ENCODE measurements around the gene TMEM132C.

The TMEM132C gene

DNA sequence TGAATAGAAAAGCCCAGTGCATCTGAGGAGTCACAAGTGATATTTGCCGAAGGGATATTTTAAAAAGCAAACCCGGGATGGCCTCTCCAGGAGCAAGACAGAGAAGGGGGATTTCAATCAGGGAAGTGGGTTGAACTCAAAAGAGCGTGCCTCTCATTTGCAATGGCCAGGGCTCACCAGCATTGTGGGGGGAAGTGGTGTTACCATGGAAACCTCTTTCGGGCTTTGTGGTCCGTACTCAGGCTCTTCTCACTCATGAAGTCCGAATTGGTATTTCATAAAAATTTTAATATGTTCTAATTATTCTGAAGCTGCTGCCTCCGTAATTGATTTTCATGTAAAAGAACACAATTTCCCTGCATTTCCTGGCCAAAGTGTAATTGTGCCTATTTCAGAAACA is 476.9 kb downstream of the TMEM132C start:
- in situ Hi-C loops (cut with MboI; ENCODE audit: low sequenced_read_pairs, unreplicated experiment): no loop called here
- no peak for DNase-seq (ENCODE audit: low spot score)
- TF ChIP-seq, protein P1, sequence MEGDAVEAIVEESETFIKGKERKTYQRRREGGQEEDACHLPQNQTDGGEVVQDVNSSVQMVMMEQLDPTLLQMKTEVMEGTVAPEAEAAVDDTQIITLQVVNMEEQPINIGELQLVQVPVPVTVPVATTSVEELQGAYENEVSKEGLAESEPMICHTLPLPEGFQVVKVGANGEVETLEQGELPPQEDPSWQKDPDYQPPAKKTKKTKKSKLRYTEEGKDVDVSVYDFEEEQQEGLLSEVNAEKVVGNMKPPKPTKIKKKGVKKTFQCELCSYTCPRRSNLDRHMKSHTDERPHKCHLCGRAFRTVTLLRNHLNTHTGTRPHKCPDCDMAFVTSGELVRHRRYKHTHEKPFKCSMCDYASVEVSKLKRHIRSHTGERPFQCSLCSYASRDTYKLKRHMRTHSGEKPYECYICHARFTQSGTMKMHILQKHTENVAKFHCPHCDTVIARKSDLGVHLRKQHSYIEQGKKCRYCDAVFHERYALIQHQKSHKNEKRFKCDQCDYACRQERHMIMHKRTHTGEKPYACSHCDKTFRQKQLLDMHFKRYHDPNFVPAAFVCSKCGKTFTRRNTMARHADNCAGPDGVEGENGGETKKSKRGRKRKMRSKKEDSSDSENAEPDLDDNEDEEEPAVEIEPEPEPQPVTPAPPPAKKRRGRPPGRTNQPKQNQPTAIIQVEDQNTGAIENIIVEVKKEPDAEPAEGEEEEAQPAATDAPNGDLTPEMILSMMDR (IDR thresholded peaks at IDR 0.05; ENCODE audit: borderline replicate concordance, control extremely low read depth, extremely low read depth, insufficient read depth, missing control alignments): no peak

- TF ChIP-seq, protein P1 (IDR thresholded peaks at IDR 0.05; ENCODE audit: borderline replicate concordance, control extremely low read depth, extremely low read depth, insufficient read depth, missing control alignments): no peak
- no peak for DNase-seq (ENCODE audit: low spot score)
- in situ Hi-C loops (cut with MboI; ENCODE audit: low sequenced_read_pairs, unreplicated experiment): no loop called here
These were observed 479.1 kb downstream of the TMEM132C start for GRCh38 chr12:128745772-128746689.

GRCh38 chr12:128747441-128747840 is 480.5 kb downstream of the TMEM132C start:
- DNase-seq (ENCODE audit: low spot score): no peak
- in situ Hi-C loops (cut with MboI; ENCODE audit: low sequenced_read_pairs, unreplicated experiment): no loop called here
- TF ChIP-seq, protein P1 (IDR thresholded peaks at IDR 0.05; ENCODE audit: borderline replicate concordance, control extremely low read depth, extremely low read depth, insufficient read depth, missing control alignments): no peak

GRCh38 chr12:128752386-128752785 is 485.4 kb downstream of the TMEM132C start:
- TF ChIP-seq, protein P1 (IDR thresholded peaks at IDR 0.05; ENCODE audit: borderline replicate concordance, control extremely low read depth, extremely low read depth, insufficient read depth, missing control alignments): no peak
- no peak for DNase-seq (ENCODE audit: low spot score)
- in situ Hi-C loops (cut with MboI; ENCODE audit: low sequenced_read_pairs, unreplicated experiment): no loop called here

- no peak for DNase-seq (ENCODE audit: low spot score)
- in situ Hi-C loops (cut with MboI; ENCODE audit: low sequenced_read_pairs, unreplicated experiment): no loop called here
- TF ChIP-seq, protein P1 (IDR thresholded peaks at IDR 0.05; ENCODE audit: borderline replicate concordance, control extremely low read depth, extremely low read depth, insufficient read depth, missing control alignments): no peak
These were observed 486.5 kb downstream of the TMEM132C start for GRCh38 chr12:128753438-128753837.

DNA sequence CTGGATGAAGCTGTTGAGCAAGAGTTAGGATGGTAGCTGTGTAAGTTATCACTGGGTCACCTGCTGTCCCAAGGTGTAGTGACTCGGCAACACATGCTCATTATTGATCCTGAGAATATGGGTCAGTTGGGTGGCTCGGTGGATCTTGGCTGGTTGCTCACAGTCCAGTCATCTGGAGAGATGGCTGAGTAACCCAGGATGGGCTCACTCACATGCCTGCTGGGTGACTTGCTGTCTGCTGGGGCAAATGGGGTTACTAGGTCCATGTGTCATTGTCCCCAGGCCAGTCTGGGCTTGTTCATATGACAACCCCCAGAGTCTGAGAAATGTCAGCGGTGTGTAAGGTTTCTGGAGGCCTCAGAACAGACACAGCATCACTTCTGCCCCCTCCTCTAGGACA is 487.3 kb downstream of the TMEM132C start:
- TF ChIP-seq, protein P1 (IDR thresholded peaks at IDR 0.05; ENCODE audit: borderline replicate concordance, control extremely low read depth, extremely low read depth, insufficient read depth, missing control alignments): no peak
- in situ Hi-C loops (cut with MboI; ENCODE audit: low sequenced_read_pairs, unreplicated experiment): no loop called here
- no peak for DNase-seq (ENCODE audit: low spot score)

All from GM13976 (cell line).